BLaER1 treated with 17β-estradiol and CSF1 and Interleukin-3, amounts not matched to agents 10 nM and 100 nM (cell line): ENCODE measurements around the gene RASSF3.

ENCODE experiments used
- H3K27ac ChIP-seq, 11 experiments: shearing (Covaris generic); formaldehyde crosslinking; 2 replicates each; pipeline ENCODE4 v1.8.1; 2022
- H3K27me3 ChIP-seq, 11 experiments: shearing (Covaris generic); formaldehyde crosslinking; 2 replicates each; pipeline ENCODE4 v1.8.1; 2022
- H3K36me3 ChIP-seq, 11 experiments: shearing (Covaris generic); formaldehyde crosslinking; 2 replicates each; pipeline ENCODE4 v1.8.1; 2022
- H3K4me1 ChIP-seq, 10 experiments: shearing (Covaris generic); formaldehyde crosslinking; 2 replicates each; pipeline ENCODE4 v1.8.1; 2022
- H3K4me2 ChIP-seq, 11 experiments: shearing (Covaris generic); formaldehyde crosslinking; 2 replicates each; pipeline ENCODE4 v1.8.1; 2022
- H3K4me3 ChIP-seq, 10 experiments: shearing (Covaris generic); formaldehyde crosslinking; 2 replicates each; pipeline ENCODE4 v1.8.1; 2022
- H3K9ac ChIP-seq, 11 experiments: shearing (Covaris generic); formaldehyde crosslinking; 2 replicates each; pipeline ENCODE4 v1.8.1; 2022
- H3K9me3 ChIP-seq, 11 experiments: shearing (Covaris generic); formaldehyde crosslinking; replicated peaks in 1 of 11; 2 replicates each; pipeline ENCODE4 v1.8.1; 2022
- H4K20me1 ChIP-seq, 11 experiments: shearing (Covaris generic); formaldehyde crosslinking; 2 replicates each; pipeline ENCODE4 v1.8.1; 2022
- Cebpa-rat ChIP-seq, 11 experiments: shearing (Covaris generic); IDR thresholded peaks; 2 replicates each; pipeline ENCODE4 v1.8.1; 2022

Gene RASSF3

GRCh38 chr12:64670919-64671639 is 60.8 kb downstream of the RASSF3 start:
- peak overlapping the region in 9 of 11 experiments; percentile 11 to 81 (median 43); a peak in 15 of 22 replicates for H3K27ac ChIP-seq
- peaks cover 0 to 40% (median 18%) of the 10 kb centered on the region in 11 experiments; a peak in 11 of 22 replicates for H3K36me3 ChIP-seq
- no peak overlapping the region for H3K4me3 ChIP-seq
- peaks cover 93 to 99% (median 97%) of the 10 kb centered on the region in 10 experiments for H3K4me1 ChIP-seq
- H3K27me3 ChIP-seq, result no peaks in the 10 kb centered on the region
- H3K4me2 ChIP-seq, result peak overlapping the region; percentile 89 to 98 (median 94)
- H4K20me1 ChIP-seq, result peaks cover 23 to 99% (median 97%) of the 10 kb centered on the region in 11 experiments; a peak in 21 of 22 replicates
- no peaks in the 10 kb centered on the region for H3K9me3 ChIP-seq
- no peak for TF ChIP-seq Cebpa-rat (IDR thresholded peaks at IDR 0.05)
- H3K9ac ChIP-seq, result peak overlapping the region in 6 of 11 experiments; percentile 2 to 74 (median 29); a peak in 6 of 22 replicates

- H3K36me3 ChIP-seq, result peaks cover 0 to 39% (median 18%) of the 10 kb centered on the region in 11 experiments; a peak in 11 of 22 replicates
- no peaks in the 10 kb centered on the region for H3K9me3 ChIP-seq
- peak overlapping the region in 2 of 11 experiments; percentile 78 to 81; a peak in 2 of 22 replicates for H3K27ac ChIP-seq
- H3K9ac ChIP-seq, result 0 out of 22 replicates have a peak overlapping the region, but pooled peaks of 1 of the 11 experiments have one; percentile 19
- peaks cover 23 to 99% (median 97%) of the 10 kb centered on the region in 11 experiments; a peak in 21 of 22 replicates for H4K20me1 ChIP-seq
- TF ChIP-seq Cebpa-rat (IDR thresholded peaks at IDR 0.05), result no peak
- H3K4me1 ChIP-seq, result peaks cover 89 to 99% (median 97%) of the 10 kb centered on the region in 10 experiments
- H3K27me3 ChIP-seq, result no peaks in the 10 kb centered on the region
- peak overlapping the region; percentile 89 to 98 (median 94); a peak in 21 of 22 replicates for H3K4me2 ChIP-seq
- H3K4me3 ChIP-seq, result no peak overlapping the region
These were observed 61.4 kb downstream of the RASSF3 start for GRCh38 chr12:64671681-64672080.

- peaks cover 89 to 99% (median 97%) of the 10 kb centered on the region in 10 experiments for H3K4me1 ChIP-seq
- no peaks in the 10 kb centered on the region for H3K9me3 ChIP-seq
- peak overlapping the region; percentile 3 to 64 (median 37); a peak in 16 of 22 replicates for H3K27ac ChIP-seq
- peak overlapping the region in 4 of 10 experiments; percentile 12 to 38 (median 25); a peak in 6 of 20 replicates for H3K4me3 ChIP-seq
- H3K36me3 ChIP-seq, result peaks cover 0 to 39% (median 18%) of the 10 kb centered on the region in 11 experiments; a peak in 10 of 22 replicates
- H4K20me1 ChIP-seq, result peaks cover 23 to 99% (median 97%) of the 10 kb centered on the region in 11 experiments; a peak in 21 of 22 replicates
- no peak for TF ChIP-seq Cebpa-rat (IDR thresholded peaks at IDR 0.05)
- H3K9ac ChIP-seq, result peak overlapping the region in 6 of 11 experiments; percentile 2 to 39 (median 11); a peak in 6 of 22 replicates
- peak overlapping the region; percentile 73 to 96 (median 89) for H3K4me2 ChIP-seq
- H3K27me3 ChIP-seq, result no peaks in the 10 kb centered on the region
These were observed 62.7 kb downstream of the RASSF3 start for GRCh38 chr12:64672925-64673409.

GRCh38 chr12:64673490-64674169 is 63.3 kb downstream of the RASSF3 start:
- Histone ChIP-seq H4K20me1 (peaks cover 23 to 99% (median 97%) of the 10 kb centered on the region in 11 experiments; a peak in 21 of 22 replicates), H3K27ac (peak overlapping the region in 8 of 11 experiments; percentile 24 to 64 (median 42); a peak in 14 of 22 replicates), H3K9me3 (no peaks in the 10 kb centered on the region), H3K4me2 (peak overlapping the region; percentile 73 to 96 (median 89)), H3K4me1 (peaks cover 85 to 99% (median 97%) of the 10 kb centered on the region in 10 experiments), H3K27me3 (no peaks in the 10 kb centered on the region), H3K36me3 (peaks cover 0 to 44% (median 18%) of the 10 kb centered on the region in 11 experiments; a peak in 10 of 22 replicates), H3K9ac (peak overlapping the region in 4 of 11 experiments; percentile 2 to 39 (median 8); a peak in 2 of 22 replicates), H3K4me3 (no peak overlapping the region)
- no peak for TF ChIP-seq Cebpa-rat (IDR thresholded peaks at IDR 0.05)

GRCh38 chr12:64674367-64674922 is 64.2 kb downstream of the RASSF3 start:
- H3K27me3 ChIP-seq, result no peaks in the 10 kb centered on the region
- peaks cover 0 to 46% (median 18%) of the 10 kb centered on the region in 11 experiments; a peak in 10 of 22 replicates for H3K36me3 ChIP-seq
- H3K4me1 ChIP-seq, result peaks cover 85 to 99% (median 97%) of the 10 kb centered on the region in 10 experiments
- H3K27ac ChIP-seq, result peak overlapping the region in 2 of 11 experiments; percentile 25 to 37; a peak in 5 of 22 replicates
- no peak for TF ChIP-seq Cebpa-rat (IDR thresholded peaks at IDR 0.05)
- H3K9ac ChIP-seq, result peak overlapping the region in 1 of 11 experiments; percentile 15; a peak in 1 of 22 replicates
- H3K4me2 ChIP-seq, result peak overlapping the region; percentile 33 to 96 (median 89); a peak in 19 of 22 replicates
- H3K4me3 ChIP-seq, result no peak overlapping the region
- no peaks in the 10 kb centered on the region for H3K9me3 ChIP-seq
- peaks cover 23 to 99% (median 97%) of the 10 kb centered on the region in 11 experiments; a peak in 21 of 22 replicates for H4K20me1 ChIP-seq

GRCh38 chr12:64675795-64676194 is 65.5 kb downstream of the RASSF3 start:
- Histone ChIP-seq H3K9me3 (no peaks in the 10 kb centered on the region), H4K20me1 (peaks cover 10 to 99% (median 97%) of the 10 kb centered on the region in 11 experiments; a peak in 21 of 22 replicates), H3K36me3 (peaks cover 0 to 50% (median 18%) of the 10 kb centered on the region in 11 experiments; a peak in 10 of 22 replicates), H3K4me2 (peak overlapping the region in 10 of 11 experiments; percentile 4 to 78 (median 52); a peak in 16 of 22 replicates), H3K27me3 (no peaks in the 10 kb centered on the region), H3K4me1 (peaks cover 85 to 99% (median 97%) of the 10 kb centered on the region in 10 experiments), H3K27ac (peak overlapping the region in 4 of 11 experiments; percentile 13 to 45 (median 28); a peak in 5 of 22 replicates), H3K9ac (no peak overlapping the region; a peak in 2 of 22 replicates), H3K4me3 (no peak overlapping the region)
- TF ChIP-seq Cebpa-rat (IDR thresholded peaks at IDR 0.05), result no peak

- no peaks in the 10 kb centered on the region for H3K27me3 ChIP-seq
- TF ChIP-seq Cebpa-rat (IDR thresholded peaks at IDR 0.05), result no peak
- H3K27ac ChIP-seq, result no peak overlapping the region
- H4K20me1 ChIP-seq, result peaks cover 0 to 99% (median 97%) of the 10 kb centered on the region in 11 experiments; a peak in 21 of 22 replicates
- peaks cover 0 to 50% (median 10%) of the 10 kb centered on the region in 11 experiments; a peak in 11 of 22 replicates for H3K36me3 ChIP-seq
- H3K9ac ChIP-seq, result no peak overlapping the region
- peak overlapping the region in 6 of 11 experiments; percentile 58 to 78 (median 74); a peak in 9 of 22 replicates for H3K4me2 ChIP-seq
- H3K4me3 ChIP-seq, result no peak overlapping the region
- peaks cover 86 to 99% (median 97%) of the 10 kb centered on the region in 10 experiments for H3K4me1 ChIP-seq
- no peaks in the 10 kb centered on the region for H3K9me3 ChIP-seq
These were observed 68.0 kb downstream of the RASSF3 start for GRCh38 chr12:64678248-64678647.

- Histone ChIP-seq H3K9me3 (no peaks in the 10 kb centered on the region), H3K36me3 (peaks cover 0 to 48% (median 5%) of the 10 kb centered on the region in 11 experiments; a peak in 11 of 22 replicates), H3K27me3 (no peaks in the 10 kb centered on the region), H3K9ac (no peak overlapping the region), H3K4me3 (no peak overlapping the region), H4K20me1 (peaks cover 0 to 99% (median 97%) of the 10 kb centered on the region in 11 experiments; a peak in 21 of 22 replicates), H3K4me1 (peaks cover 86 to 99% (median 97%) of the 10 kb centered on the region in 10 experiments), H3K4me2 (peak overlapping the region in 10 of 11 experiments; percentile 49 to 77 (median 68); a peak in 20 of 22 replicates), H3K27ac (peak overlapping the region in 9 of 11 experiments; percentile 48 to 69 (median 64); a peak in 12 of 22 replicates)
- no peak for TF ChIP-seq Cebpa-rat (IDR thresholded peaks at IDR 0.05)
These were observed 68.5 kb downstream of the RASSF3 start for GRCh38 chr12:64678835-64679234.
